Measurements from ENCODE around the gene SLC22A16. TPM values are rescaled to one million over a fixed set of nuclear protein-coding genes. Genes with fewer than 3 reads are reported as not detected.

Gene SLC22A16
- total and polyA plus RNA-seq, 2 donors (not counting 3 experiments of a cell fraction or from before 2014, with no cell fraction given) = not detected

- H3K4me1 ChIP-seq (ENCODE audit: control insufficient read depth, extremely low read depth, insufficient read depth, low read length) = no peaks in the 10 kb centered on the region
- dilution Hi-C loops (cut with MboI; ENCODE audit: extremely low pct_ligation_motif_present, low sequenced_read_pairs) (no loop called here), intact Hi-C loops (cut with micrococcal nuclease) (no loop called here)
- BruUV-seq (replicated peaks) = no TSS peak
- no peak overlapping the region for H3K9ac ChIP-seq (replicated peaks; ENCODE audit: extremely low read depth, insufficient read depth, low read length)
- H3K27me3 ChIP-seq (ENCODE audit: control insufficient read depth in 2 of 2, insufficient read depth in 2 of 2, low read length in 2 of 2) = peaks cover 44 to 52% of the 10 kb centered on the region in 2 experiments
- TF ChIP-seq POLR2AphosphoS5 (IDR thresholded peaks at IDR 0.05; ENCODE audit: insufficient read depth, low read depth, low read length) (no peak), MYC (IDR thresholded peaks at IDR 0.05; ENCODE audit: low read depth, low read length) (no peak), JUN (IDR thresholded peaks at IDR 0.05; ENCODE audit: borderline replicate concordance, insufficient read depth, insufficient read length, low read depth) (no peak), FOS (IDR thresholded peaks at IDR 0.05; ENCODE audit: borderline replicate concordance, insufficient read depth, low read length) (no peak), CTCF (IDR thresholded peaks at IDR 0.05; ENCODE audit: extremely low read depth in 1 of 2, insufficient read depth in 1 of 2, low read depth in 1 of 2, low read length in 2 of 2) (no peak), EZH2 (IDR thresholded peaks at IDR 0.05; ENCODE audit: borderline replicate concordance, low read depth, low read length, severe bottlenecking) (no peak), MAX (IDR thresholded peaks at IDR 0.05; ENCODE audit: insufficient read depth, insufficient read length) (no peak)
- H3K9me3 ChIP-seq (replicated peaks; ENCODE audit: control insufficient read depth, insufficient read depth, low read length) = no peaks in the 10 kb centered on the region
- H3K27ac ChIP-seq (ENCODE audit: insufficient read depth, low read depth, low read length) = no peak overlapping the region
- H3K4me2 ChIP-seq (ENCODE audit: insufficient read depth, low read length) = no peak overlapping the region
- H3K36me3 ChIP-seq (ENCODE audit: control insufficient read depth in 2 of 2, extremely low read depth in 1 of 2, insufficient read depth in 2 of 2, low read length in 2 of 2) = no peaks in the 10 kb centered on the region
- H3K9me1 ChIP-seq (replicated peaks; ENCODE audit: control insufficient read depth, extremely low read depth, insufficient read depth, low read length) = no peaks in the 10 kb centered on the region
- no peak overlapping the region for H2AFZ ChIP-seq (ENCODE audit: low read depth, low read length)
- POLR2A ChIA-PET = no interaction called here
- no peak overlapping the region for H3K4me3 ChIP-seq (replicated peaks in 1 of 3; ENCODE audit: insufficient read depth in 1 of 3, low read depth in 1 of 3, low read length in 3 of 3)
- DNase-seq (ENCODE audit: low read depth, low spot score) = no peak
- no peaks in the 10 kb centered on the region for H4K20me1 ChIP-seq (replicated peaks; ENCODE audit: control insufficient read depth, extremely low read depth, insufficient read depth, low read length)
- FAIRE-seq = no peak
- no peaks in the 10 kb centered on the region for H3K79me2 ChIP-seq (ENCODE audit: control insufficient read depth, insufficient read depth, low read length)
- CTCF ChIA-PET = interaction anchor here (1.2 kb wide), 1 partner anchor 23 kb away, joined by 3 read pairs; no protein-coding TSS in a partner anchor
These were observed 16.2 kb upstream of the SLC22A16 start for GRCh38 chr6:110492584-110492983.
